H1 (cell line): ENCODE measurements around the gene SNX25. TPM values are rescaled to one million over a fixed set of nuclear protein-coding genes. Genes with fewer than 3 reads are reported as not detected.

ENCODE experiments used
- CTCF ChIA-PET: fragments of 300-600 bp; sonication (Branson Sonifier 250); formaldehyde crosslinking; loops from one replicate; lab custom pipeline; 2021; ENCODE audit not compliant: partially characterized antibody; lab: Charles Lee
- POLR2A ChIA-PET: fragments of 300-600 bp; sonication (Branson Sonifier 250); formaldehyde crosslinking; loops from one replicate; lab custom pipeline; 2021; ENCODE audit warnings: inconsistent platforms; ENCODE audit not compliant: partially characterized antibody; lab: Charles Lee
- DNase-seq, 2 experiments: peaks; one replicate each; pipeline versions ENCODE4 v3.0.0 to v3.0.0-alpha.2; 2010 to 2022; ENCODE audit warnings: low spot score in 2 of 2, low read depth in 1 of 2, mixed read lengths in 1 of 2
- FAIRE-seq: peaks from 2 replicates; lab custom pipeline; 2011; peaks lifted over from hg19 to GRCh38; lab: Jason Lieb, UNC
- H2AFZ ChIP-seq: 2 replicates; pipeline ENCODE4 v1.8.1; 2012; ENCODE audit warnings: low read length, inconsistent platforms
- H2AK5ac ChIP-seq: 2 replicates; pipeline ENCODE4 v1.6.1; 2013; ENCODE audit warnings: low read depth, low read length
- H2BK120ac ChIP-seq: replicated peaks from 2 replicates; pipeline ENCODE3; 2013; ENCODE audit warnings: low read depth, low read length, inconsistent platforms
- H2BK12ac ChIP-seq: 2 replicates; pipeline ENCODE4 v1.6.1; 2013; ENCODE audit warnings: low read depth, low read length
- H2BK15ac ChIP-seq: 2 replicates; pipeline ENCODE4 v1.6.1; 2013; ENCODE audit warnings: low read length
- H2BK20ac ChIP-seq: 2 replicates; pipeline ENCODE4 v1.6.1; 2013; ENCODE audit warnings: low read length
- H2BK5ac ChIP-seq: 2 replicates; pipeline ENCODE4 v1.6.1; 2013; ENCODE audit warnings: low read depth, low read length
- H3K14ac ChIP-seq: 2 replicates; pipeline ENCODE4 v1.6.1; 2013; ENCODE audit warnings: inconsistent platforms; ENCODE audit not compliant: insufficient read length
- H3K18ac ChIP-seq: 2 replicates; pipeline ENCODE4 v1.6.1; 2013; ENCODE audit warnings: low read length; ENCODE audit errors: extremely low read depth
- H3K23ac ChIP-seq: 2 replicates; pipeline ENCODE4 v1.6.1; 2013; ENCODE audit warnings: inconsistent platforms; ENCODE audit not compliant: insufficient read length
- H3K23me2 ChIP-seq: 2 replicates; pipeline ENCODE4 v1.6.1; 2013; ENCODE audit warnings: low read depth, low read length
- H3K27ac ChIP-seq: 2 replicates; pipeline ENCODE4 v1.6.1; 2011; ENCODE audit warnings: low read depth, low read length, inconsistent platforms
- H3K27me3 ChIP-seq, 4 experiments: replicated peaks in 1 of 4; 1 replicate in 1 of 4; 2 replicates in 3 of 4; pipeline versions ENCODE4 v1.6.1 to v1.8.1; 2011 to 2013; ENCODE audit warnings: low read length in 3 of 4, mild to moderate bottlenecking in 3 of 4, inconsistent platforms in 2 of 4, mixed read lengths in 2 of 4, moderate library complexity in 1 of 4; ENCODE audit not compliant: control insufficient read depth in 3 of 4, insufficient read depth in 3 of 4; ENCODE audit errors: extremely low read depth in 1 of 4
- H3K36me3 ChIP-seq, 4 experiments: 2 replicates each; pipeline versions ENCODE4 v1.6.1 to v1.8.1; 2011 to 2013; ENCODE audit warnings: mild to moderate bottlenecking in 4 of 4, low read length in 3 of 4, moderate library complexity in 2 of 4, control low read depth in 1 of 4, inconsistent platforms in 1 of 4; ENCODE audit not compliant: insufficient read depth in 4 of 4, control insufficient read depth in 2 of 4
- H3K4ac ChIP-seq: replicated peaks from 2 replicates; pipeline ENCODE3; 2013; ENCODE audit warnings: low read length, low read depth, mixed read lengths, inconsistent platforms; ENCODE audit not compliant: insufficient read length
- H3K4me1 ChIP-seq, 4 experiments: replicated peaks in 1 of 4; 1 replicate in 1 of 4; 2 replicates in 3 of 4; pipeline versions ENCODE4 v1.6.1 to v1.8.1; 2011 to 2013; ENCODE audit warnings: low read length in 3 of 4, inconsistent platforms in 2 of 4, mixed read lengths in 1 of 4; ENCODE audit not compliant: insufficient read depth in 4 of 4, control insufficient read depth in 3 of 4
- H3K4me2 ChIP-seq, 2 experiments: 2 replicates each; pipeline versions ENCODE4 v1.6.1 to v1.8.1; 2011 to 2013; ENCODE audit warnings: low read depth in 2 of 2, low read length in 2 of 2, control low read depth in 1 of 2, inconsistent platforms in 1 of 2, mild to moderate bottlenecking in 1 of 2; ENCODE audit not compliant: insufficient read depth in 1 of 2
- H3K4me3 ChIP-seq, 4 experiments: fragments of 200-600, 300-600 bp in 1 of 4; sonication (generic), shearing (Covaris generic), sonication (Bioruptor Twin) in 1 of 4; 2 replicates each; pipeline versions ENCODE4 v1.5.1 to v1.8.1; 2011 to 2016; ENCODE audit warnings: low read length in 4 of 4, low read depth in 3 of 4, control low read depth in 2 of 4, inconsistent platforms in 2 of 4, mild to moderate bottlenecking in 2 of 4, mixed read lengths in 1 of 4, moderate library complexity in 1 of 4; ENCODE audit not compliant: insufficient read depth in 2 of 4; ENCODE audit errors: extremely low read depth in 1 of 4
- H3K56ac ChIP-seq: replicated peaks from 2 replicates; pipeline ENCODE3; 2013; ENCODE audit warnings: low read depth, mild to moderate bottlenecking, mixed read lengths, low read length, inconsistent platforms; ENCODE audit not compliant: insufficient read length
- H3K79me1 ChIP-seq: 2 replicates; pipeline ENCODE4 v1.6.1; 2013; ENCODE audit warnings: low read depth, low read length, control low read depth
- H3K79me2 ChIP-seq, 2 experiments: 2 replicates each; pipeline versions ENCODE4 v1.6.1 to v1.8.1; 2012 to 2013; ENCODE audit warnings: low read length in 2 of 2, mild to moderate bottlenecking in 2 of 2, inconsistent platforms in 1 of 2; ENCODE audit not compliant: insufficient read depth in 2 of 2, control insufficient read depth in 1 of 2
- H3K9ac ChIP-seq, 4 experiments: replicated peaks in 1 of 4; 1 replicate in 1 of 4; 2 replicates in 3 of 4; pipeline versions ENCODE4 v1.6.1 to v1.8.1; 2011 to 2013; ENCODE audit warnings: low read depth in 3 of 4, low read length in 3 of 4, control low read depth in 2 of 4, mild to moderate bottlenecking in 2 of 4, moderate library complexity in 2 of 4, inconsistent platforms in 1 of 4; ENCODE audit errors: extremely low read depth in 1 of 4
- H3K9me3 ChIP-seq, 2 experiments: 2 replicates each; pipeline versions ENCODE4 v1.6.1 to v1.8.1; 2012 to 2013; ENCODE audit warnings: mild to moderate bottlenecking in 2 of 2, moderate library complexity in 2 of 2, control low read depth in 1 of 2, inconsistent platforms in 1 of 2, low read depth in 1 of 2, low read length in 1 of 2, mixed read lengths in 1 of 2; ENCODE audit not compliant: insufficient read depth in 2 of 2
- H4K20me1 ChIP-seq, 2 experiments: replicated peaks in 1 of 2; 2 replicates each; pipeline versions ENCODE3 to v1.8.1; 2011 to 2013; ENCODE audit warnings: inconsistent platforms in 2 of 2, low read length in 2 of 2, mild to moderate bottlenecking in 1 of 2; ENCODE audit not compliant: insufficient read depth in 2 of 2, control insufficient read depth in 1 of 2
- H4K5ac ChIP-seq: 2 replicates; pipeline ENCODE4 v1.6.1; 2013; ENCODE audit warnings: low read length, low read depth, mixed read lengths, inconsistent platforms; ENCODE audit not compliant: insufficient read length
- H4K8ac ChIP-seq: 2 replicates; pipeline ENCODE4 v1.8.0; 2013; ENCODE audit warnings: mild to moderate bottlenecking, moderate library complexity, low read length, inconsistent platforms; ENCODE audit not compliant: insufficient read depth; ENCODE audit errors: extremely low read depth
- H4K91ac ChIP-seq: replicated peaks from 2 replicates; pipeline ENCODE3; 2013; ENCODE audit warnings: low read length, mixed read lengths, inconsistent platforms; ENCODE audit not compliant: insufficient read length
- ATF2 ChIP-seq: IDR thresholded peaks from 2 replicates; pipeline ENCODE4 v1.6.1; 2012; ENCODE audit warnings: low read length, inconsistent platforms
- BACH1 ChIP-seq: IDR thresholded peaks from 2 replicates; pipeline ENCODE4 v1.6.1; 2012; ENCODE audit warnings: low read length, improper control_type of control experiment
- KDM5A ChIP-seq: fragments of 200-600 bp; IDR thresholded peaks from 2 replicates; pipeline ENCODE4 v1.7.1; 2012; ENCODE audit warnings: mild to moderate bottlenecking, low read length, inconsistent platforms, mixed read lengths
- NANOG ChIP-seq: IDR thresholded peaks from 2 replicates; pipeline ENCODE4 v1.6.1; 2011; ENCODE audit warnings: low read length, low read depth, mild to moderate bottlenecking, inconsistent platforms; ENCODE audit not compliant: insufficient read depth, poor library complexity, severe bottlenecking
- NRF1 ChIP-seq: IDR thresholded peaks from 2 replicates; pipeline ENCODE4 v1.6.1; 2011; ENCODE audit warnings: mild to moderate bottlenecking, low read depth, low read length, improper control_type of control experiment
- PHF8 ChIP-seq: fragments of 200-600 bp; sonication (generic); conservative IDR thresholded peaks from 2 replicates; pipeline ENCODE4 v1.7.1; 2012; ENCODE audit warnings: low read depth, mild to moderate bottlenecking, inconsistent platforms, low read length, moderate library complexity
- WGBS, 2 experiments: shearing (Covaris generic) in 1 of 2; methylation state at CpG; one replicate each; pipeline versions ENCODE4 v1.1.6 to v1.1.7; 2013 to 2015; ENCODE audit warnings: low lambda C conversion rate in 2 of 2, mixed read lengths in 2 of 2, inconsistent platforms in 1 of 2, low coverage in 1 of 2, missing lambda C conversion rate in 1 of 2; ENCODE audit not compliant: insufficient replicate concordance in 2 of 2, insufficient coverage in 1 of 2, insufficient read length in 1 of 2; ENCODE audit errors: extremely low coverage in 1 of 2, missing lambda C conversion rate in 1 of 2; 5-methylcytosine and 5-hydroxymethylcytosine counted together
- polyA plus RNA-seq, 7 experiments: library from polyadenylated mRNA; depleted of rRNA in 3 of 7; stranded (reverse) in 5 of 7; unstranded in 2 of 7; fragments of >200 nt in 5 of 7; fragments of 200-250 nt in 2 of 7; gene quantifications; 1 replicate in 5 of 7; 2 replicates in 1 of 7; 4 replicates in 1 of 7; pipeline versions ENCODE4 v1.2.1 to v1.2.3, GENCODE V29; 2011 to 2013; ENCODE audit warnings: missing spikeins in 2 of 7, mixed read lengths in 2 of 7
- total RNA-seq: library from RNA; stranded (reverse); fragmentation: NEBNext Ultra II Directional; extraction: Animal tissue kit (Norgen Biotek cat#: 25700); gene quantifications from 2 replicates; pipeline ENCODE4 v1.2.1, GENCODE V29; 2021

The SNX25 gene
- total and polyA plus RNA-seq, 2 of the 8 experiments (the other 6 are each of a cell fraction or from before 2014, with no cell fraction given), result 5.4 to 19.9 TPM

DNA sequence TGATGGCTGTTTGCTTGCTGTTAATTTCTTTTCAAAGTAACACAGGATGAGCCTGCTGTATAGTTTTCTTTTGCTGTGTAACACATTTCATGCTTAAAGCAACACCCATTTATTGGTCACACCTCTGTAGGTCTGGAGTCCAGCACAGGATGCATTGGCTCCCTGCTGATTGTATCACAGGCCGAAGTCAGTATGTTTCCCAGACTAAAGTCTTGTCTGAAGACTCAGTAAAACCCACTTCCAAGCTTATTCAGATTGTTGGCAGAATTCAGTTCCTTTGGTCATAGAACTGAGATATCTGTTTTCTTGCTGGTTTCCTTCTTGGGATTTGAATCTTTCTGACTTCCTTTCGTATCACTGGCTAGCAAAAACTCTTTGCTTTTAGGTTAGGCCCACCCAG is 132.0 kb downstream of the SNX25 start:
- Histone ChIP-seq H2BK12ac (no peak overlapping the region), H2AK5ac (no peak overlapping the region), H3K56ac (no peak overlapping the region), H2BK5ac (no peak overlapping the region), H3K27ac (no peak overlapping the region), H3K9ac (no peak overlapping the region), H3K23ac (no peak overlapping the region), H2BK15ac (no peak overlapping the region), H4K8ac (no peak overlapping the region), H2BK120ac (no peak overlapping the region), H3K4me3 (no peak overlapping the region), H4K20me1 (no peaks in the 10 kb centered on the region), H2AFZ (no peak overlapping the region), H3K79me2 (no peaks in the 10 kb centered on the region), H3K14ac (no peak overlapping the region), H3K4me2 (no peak overlapping the region), H3K9me3 (no peaks in the 10 kb centered on the region), H4K91ac (no peak overlapping the region), H4K5ac (no peak overlapping the region), H3K4ac (no peak overlapping the region), H3K18ac (no peak overlapping the region), H3K36me3 (peaks cover 2 to 9% (median 7%) of the 10 kb centered on the region in 4 experiments; a peak in 4 of 8 replicates), H2BK20ac (no peak overlapping the region), H3K4me1 (no peaks in the 10 kb centered on the region), H3K23me2 (no peaks in the 10 kb centered on the region), H3K27me3 (no peaks in the 10 kb centered on the region), H3K79me1 (no peaks in the 10 kb centered on the region)
- TF ChIP-seq ATF2, result no peak
- TF ChIP-seq BACH1, result no peak
- TF ChIP-seq NANOG, result no peak
- no peak for TF ChIP-seq NRF1
- no peak for TF ChIP-seq KDM5A
- no peak for TF ChIP-seq PHF8
- WGBS, 2 experiments, result 86% methylated on average over 2 of the region's 2 CpGs; no CpG with 5 or more reads in 1 of the 2 experiments
- ChIA-PET CTCF (interaction anchor here (0.9 kb wide), 1 partner anchor 256 kb away, joined by 4 read pairs; no protein-coding TSS in a partner anchor), POLR2A (no interaction called here)
- FAIRE-seq, result no peak
- no peak for DNase-seq
